Glutamatergic neuron (in vitro differentiated cells): ENCODE results near the gene PRR36. TPM values are rescaled to one million over a fixed set of nuclear protein-coding genes. Genes with fewer than 3 reads are reported as not detected.

Experiments used
- DNase-seq: peaks from one replicate; pipeline ENCODE4 v3.0.0; 2022
- H3K27ac Mint-ChIP-seq: one replicate; pipeline ENCODE4 v1.8.0; 2020; ENCODE audit warnings: mild to moderate bottlenecking, mixed read lengths, inconsistent platforms; ENCODE audit not compliant: unreplicated experiment
- H3K27me3 Mint-ChIP-seq: one replicate; pipeline ENCODE4 v1.8.0; 2020; ENCODE audit warnings: mild to moderate bottlenecking, moderate library complexity, mixed read lengths, inconsistent platforms; ENCODE audit not compliant: unreplicated experiment
- H3K36me3 Mint-ChIP-seq: one replicate; pipeline ENCODE4 v1.8.0; 2020; ENCODE audit warnings: mild to moderate bottlenecking, mixed read lengths, inconsistent platforms; ENCODE audit not compliant: unreplicated experiment
- H3K4me1 Mint-ChIP-seq: one replicate; pipeline ENCODE4 v1.8.0; 2020; ENCODE audit warnings: mild to moderate bottlenecking, low read depth, mixed read lengths, inconsistent platforms; ENCODE audit not compliant: unreplicated experiment
- H3K4me3 Mint-ChIP-seq: one replicate; pipeline ENCODE4 v1.8.0; 2020; ENCODE audit warnings: mild to moderate bottlenecking, mixed read lengths, inconsistent platforms; ENCODE audit not compliant: unreplicated experiment
- H3K9me3 Mint-ChIP-seq: one replicate; pipeline ENCODE4 v1.8.0; 2020; ENCODE audit warnings: mild to moderate bottlenecking, moderate library complexity, mixed read lengths, inconsistent platforms; ENCODE audit not compliant: unreplicated experiment
- CTCF ChIP-seq: fragments of 200-600 bp; sonication (generic); IDR thresholded peaks from one replicate; pipeline ENCODE4 v1.5.0; 2021; ENCODE audit not compliant: partially characterized antibody, unreplicated experiment
- total RNA-seq: library from RNA; stranded (reverse); fragmentation: NEBNext Ultra II Directional; extraction: Animal tissue kit (Norgen Biotek cat#: 25700); gene quantifications from one replicate; pipeline ENCODE4 v1.2.1, GENCODE V29; 2021; ENCODE audit not compliant: unreplicated experiment

Gene PRR36
- total RNA-seq, 1 donor from 2014 or later, result 37.4 TPM

- H3K4me1 Mint-ChIP-seq, result peaks cover 2% of the 10 kb centered on the region
- H3K27me3 Mint-ChIP-seq, result peaks cover 5% of the 10 kb centered on the region
- no peak overlapping the region for H3K27ac Mint-ChIP-seq
- no peaks in the 10 kb centered on the region for H3K36me3 Mint-ChIP-seq
- DNase-seq, result no peak
- peaks cover 4% of the 10 kb centered on the region for H3K9me3 Mint-ChIP-seq
- no peak overlapping the region for H3K4me3 Mint-ChIP-seq
- no peak for TF ChIP-seq CTCF
Measured at GRCh38 chr19:7879836-7880235, 5.6 kb upstream of the PRR36 start.

DNA sequence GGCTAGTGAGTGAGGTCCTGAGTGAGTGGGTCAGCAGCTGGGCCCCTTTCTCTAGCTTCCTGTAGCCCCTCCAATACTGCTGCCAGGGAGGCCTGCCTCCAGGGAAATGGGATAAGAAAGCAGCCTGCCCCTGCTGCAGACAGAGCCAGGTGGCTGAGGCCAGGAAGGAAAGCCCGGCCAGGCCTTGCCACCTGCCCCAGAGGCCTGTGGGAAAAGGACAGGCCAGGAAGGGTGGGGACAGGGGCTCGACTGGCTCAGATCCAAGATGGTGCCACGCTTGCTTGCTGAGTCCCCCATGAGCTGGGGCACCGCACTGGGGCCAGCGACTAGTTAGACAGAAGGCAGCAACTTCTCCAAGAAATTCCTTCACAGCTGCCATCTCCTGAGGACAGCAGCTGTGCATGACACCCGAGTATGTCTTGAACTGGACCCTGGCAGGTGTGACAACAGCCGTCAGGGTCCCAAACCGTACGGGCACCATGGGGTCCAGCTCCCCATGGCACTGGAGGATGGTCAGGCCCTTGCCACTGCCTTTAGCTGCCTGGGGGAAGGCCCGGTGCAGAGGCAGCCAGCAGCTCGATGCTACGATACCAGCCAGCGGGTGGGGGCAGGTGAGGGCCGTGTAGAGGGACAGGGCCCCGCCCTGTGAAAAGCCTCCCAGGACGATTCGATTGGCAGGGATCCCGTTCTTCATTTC is 5.1 kb upstream of the PRR36 start:
- H3K4me1 Mint-ChIP-seq, result peaks cover 2% of the 10 kb centered on the region
- H3K27ac Mint-ChIP-seq, result no peak overlapping the region

DNA sequence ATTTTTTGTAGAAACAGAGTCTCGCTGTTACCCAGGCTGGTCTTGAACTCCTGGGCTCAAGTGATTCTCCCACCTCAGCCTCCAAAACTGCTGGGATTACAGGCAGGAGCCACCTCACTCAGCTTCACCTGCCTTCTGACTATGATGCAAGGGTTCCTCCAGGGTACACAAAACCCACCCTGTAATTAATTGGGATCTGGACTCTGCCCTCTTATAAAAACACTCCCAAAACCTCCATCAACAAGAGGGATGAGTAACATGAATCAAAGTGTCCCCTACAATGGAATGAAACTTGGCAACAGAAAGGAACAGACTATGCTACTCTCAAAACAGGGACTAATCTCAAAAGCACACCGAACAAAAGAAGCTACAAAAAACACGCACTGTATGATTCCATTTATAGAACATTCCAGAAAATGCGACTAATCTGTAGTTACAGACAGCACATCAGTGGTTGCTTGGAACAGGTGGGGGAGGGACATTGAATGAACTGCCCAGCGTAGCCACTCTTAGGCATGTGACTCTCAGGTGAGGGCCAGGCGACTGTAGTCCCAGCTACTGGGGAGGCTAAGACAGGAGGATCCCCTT is 3.2 kb upstream of the PRR36 start:
- Mint-ChIP-seq H3K4me1 (peaks cover 2% of the 10 kb centered on the region), H3K36me3 (no peaks in the 10 kb centered on the region), H3K4me3 (no peak overlapping the region), H3K27ac (no peak overlapping the region), H3K9me3 (peaks cover 7% of the 10 kb centered on the region), H3K27me3 (peaks cover 8% of the 10 kb centered on the region)
- no peak for TF ChIP-seq CTCF
- DNase-seq, result no peak

More for the DNA sequence above, 5.1 kb upstream of the PRR36 start:
- Mint-ChIP-seq H3K4me3 (no peak overlapping the region), H3K27me3 (peaks cover 5% of the 10 kb centered on the region), H3K9me3 (peaks cover 4% of the 10 kb centered on the region), H3K36me3 (no peaks in the 10 kb centered on the region)
- DNase-seq, result peak; percentile 57
- no peak for TF ChIP-seq CTCF

- Mint-ChIP-seq H3K9me3 (peaks cover 6% of the 10 kb centered on the region), H3K4me3 (peak overlapping the region; percentile 82), H3K36me3 (no peaks in the 10 kb centered on the region), H3K27ac (peak overlapping the region; percentile 48), H3K4me1 (peaks cover 6% of the 10 kb centered on the region), H3K27me3 (peaks cover 15% of the 10 kb centered on the region)
- no peak for TF ChIP-seq CTCF
- DNase-seq, result no peak
Measured at GRCh38 chr19:7874897-7875273, 695 bp upstream of the PRR36 start.
